ENCODE results near the gene ZNF784.

ZNF784 gene

GRCh38 chr19:55642153-55643002, 18.0 kb upstream of the ZNF784 start:
- peak; percentile 18 for DNase-seq

GRCh38 chr19:55641426-55642152, 17.2 kb upstream of the ZNF784 start:
- peak; percentile 27 for DNase-seq

- peak; percentile 40 for DNase-seq
Observed at GRCh38 chr19:55640577-55641425, 16.4 kb upstream of the ZNF784 start, which contains the start of gene ZNF580. ZNF580 (plus strand) TSS chr19:55641002; CDS start chr19:55642509, 1,507 bp downstream.

- peak; percentile 69 for DNase-seq
Observed at GRCh38 chr19:55640043-55640576, 15.7 kb upstream of the ZNF784 start.

- DNase-seq = peak; percentile 67
Observed at GRCh38 chr19:55638864-55639359, 14.5 kb upstream of the ZNF784 start.

GRCh38 chr19:55637534-55637933, 13.2 kb upstream of the ZNF784 start:
- no peak for DNase-seq

GRCh38 chr19:55636723-55637122, 12.4 kb upstream of the ZNF784 start:
- DNase-seq = no peak

- no peak for DNase-seq
Observed at GRCh38 chr19:55635856-55636440, 11.6 kb upstream of the ZNF784 start.

GRCh38 chr19:55635334-55635717, 11.0 kb upstream of the ZNF784 start:
- peak; percentile 17 for DNase-seq

- no peak for DNase-seq
Observed at GRCh38 chr19:55633861-55634260, 9.5 kb upstream of the ZNF784 start.

GRCh38 chr19:55632463-55632834, 8.1 kb upstream of the ZNF784 start:
- DNase-seq = peak; percentile 90

GRCh38 chr19:55626350-55626749, 2.0 kb upstream of the ZNF784 start:
- DNase-seq = peak; percentile 84

GRCh38 chr19:55625004-55625326, 599 bp upstream of the ZNF784 start:
- DNase-seq = no peak

- DNase-seq = no peak
Observed at GRCh38 chr19:55623561-55623960, 805 bp downstream of the ZNF784 start.

- no peak for DNase-seq
Observed at GRCh38 chr19:55623130-55623529, 1.2 kb downstream of the ZNF784 start.

GRCh38 chr19:55622242-55622969, 2.0 kb downstream of the ZNF784 start:
- DNase-seq = no peak

- DNase-seq = no peak
Observed at GRCh38 chr19:55621673-55622231, 2.6 kb downstream of the ZNF784 start.

GRCh38 chr19:55621205-55621672, 3.1 kb downstream of the ZNF784 start:
- DNase-seq = no peak

GRCh38 chr19:55620410-55621204, 3.8 kb downstream of the ZNF784 start:
- DNase-seq = no peak

- DNase-seq = no peak
Observed at GRCh38 chr19:55619286-55619685, 5.1 kb downstream of the ZNF784 start.

All from CD4-positive, alpha-beta T cell treated with Interleukin-4 for 4 hours (primary cell).